ENCODE results near the gene FPGS. TPM values are rescaled to one million over a fixed set of nuclear protein-coding genes. Genes with fewer than 3 reads are reported as not detected.

Gene FPGS
- total and polyA plus RNA-seq, 8 donors, result 27.0 to 85.3 (median 38.9) TPM

DNA sequence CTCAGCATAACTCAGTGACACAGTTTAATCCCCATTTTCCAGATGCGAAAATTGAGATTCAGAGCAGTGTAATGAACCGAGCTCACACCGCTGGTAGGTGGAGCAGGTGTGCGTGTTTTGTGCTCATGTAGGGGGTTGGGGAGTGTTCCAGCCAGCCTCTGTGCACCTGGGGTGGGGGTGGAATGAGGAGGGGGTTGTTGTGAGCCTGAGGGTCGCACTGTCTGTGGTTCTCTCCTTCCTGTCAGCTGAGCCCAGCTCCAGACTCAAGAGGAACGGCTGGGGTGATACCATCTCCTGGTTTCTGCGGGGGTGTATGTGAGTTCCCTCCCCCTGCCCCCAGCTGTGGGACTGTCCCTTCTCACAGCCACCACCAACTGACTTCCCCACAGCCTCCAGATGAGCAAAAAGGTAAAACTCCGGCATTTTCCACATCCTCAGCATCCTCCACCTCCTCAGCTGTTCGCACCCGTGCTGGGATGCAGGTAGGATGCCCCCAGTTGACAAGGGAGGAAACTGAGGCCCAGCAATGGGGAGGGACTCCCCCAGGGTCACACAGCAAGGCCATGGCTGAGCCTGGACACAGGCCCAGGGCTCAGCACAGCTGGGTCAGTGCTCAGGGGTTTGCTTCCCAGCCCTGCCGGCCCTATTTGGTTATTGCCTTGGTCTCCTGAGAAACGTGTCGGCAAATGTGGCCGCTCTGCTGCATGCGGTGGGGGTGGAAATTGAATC, 26.3 kb upstream of the FPGS start:
- no peaks in the 10 kb centered on the region for H3K9me3 ChIP-seq
- TF ChIP-seq, protein P1, sequence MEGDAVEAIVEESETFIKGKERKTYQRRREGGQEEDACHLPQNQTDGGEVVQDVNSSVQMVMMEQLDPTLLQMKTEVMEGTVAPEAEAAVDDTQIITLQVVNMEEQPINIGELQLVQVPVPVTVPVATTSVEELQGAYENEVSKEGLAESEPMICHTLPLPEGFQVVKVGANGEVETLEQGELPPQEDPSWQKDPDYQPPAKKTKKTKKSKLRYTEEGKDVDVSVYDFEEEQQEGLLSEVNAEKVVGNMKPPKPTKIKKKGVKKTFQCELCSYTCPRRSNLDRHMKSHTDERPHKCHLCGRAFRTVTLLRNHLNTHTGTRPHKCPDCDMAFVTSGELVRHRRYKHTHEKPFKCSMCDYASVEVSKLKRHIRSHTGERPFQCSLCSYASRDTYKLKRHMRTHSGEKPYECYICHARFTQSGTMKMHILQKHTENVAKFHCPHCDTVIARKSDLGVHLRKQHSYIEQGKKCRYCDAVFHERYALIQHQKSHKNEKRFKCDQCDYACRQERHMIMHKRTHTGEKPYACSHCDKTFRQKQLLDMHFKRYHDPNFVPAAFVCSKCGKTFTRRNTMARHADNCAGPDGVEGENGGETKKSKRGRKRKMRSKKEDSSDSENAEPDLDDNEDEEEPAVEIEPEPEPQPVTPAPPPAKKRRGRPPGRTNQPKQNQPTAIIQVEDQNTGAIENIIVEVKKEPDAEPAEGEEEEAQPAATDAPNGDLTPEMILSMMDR (IDR thresholded peaks at IDR 0.05), result no peak
- no peak for FAIRE-seq
- 63 to 80% methylated on average over 14 to 15 of the region's 15 CpGs for WGBS, 2 donors
- peak overlapping the region in 1 of 4 donors; percentile 22 for H3K4me3 ChIP-seq
- H3K27me3 ChIP-seq, result no peaks in the 10 kb centered on the region
- no peaks in the 10 kb centered on the region for H3K36me3 ChIP-seq
- peak in 1 of 6 donors; percentile 43 for DNase-seq
- no peaks in the 10 kb centered on the region for H3K4me1 ChIP-seq
- H3K27ac ChIP-seq, result no peak overlapping the region
- intact Hi-C loops (cut with DNase I), result no loop called here
- ATAC-seq, result peak in 1 of 4 donors; percentile 12

DNA sequence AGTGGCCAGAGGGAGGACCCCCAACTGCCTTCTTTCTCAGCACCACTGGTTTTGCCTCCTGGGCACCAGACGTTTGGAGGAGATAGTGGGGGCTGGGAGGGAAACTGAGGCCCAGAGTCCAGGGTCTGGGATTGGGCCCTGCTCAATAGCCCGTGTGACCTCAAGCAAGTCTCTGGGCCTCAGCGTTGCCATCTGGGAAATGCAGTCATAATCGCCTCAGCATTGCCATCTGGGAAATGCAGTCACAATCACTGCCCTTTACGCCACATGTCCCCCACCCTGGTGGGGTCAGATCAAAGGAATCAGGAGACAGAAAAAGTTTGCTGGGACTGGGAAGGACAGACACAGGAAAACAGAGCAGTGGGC, 25.8 kb upstream of the FPGS start:
- TF ChIP-seq, protein P1 (IDR thresholded peaks at IDR 0.05), result no peak
- ATAC-seq (no peak), DNase-seq (peak in 1 of 6 donors; percentile 17), FAIRE-seq (no peak)
- Histone ChIP-seq H3K27ac (no peak overlapping the region), H3K36me3 (no peaks in the 10 kb centered on the region), H3K4me3 (peak overlapping the region in 1 of 4 donors; percentile 22), H3K9me3 (no peaks in the 10 kb centered on the region), H3K27me3 (no peaks in the 10 kb centered on the region), H3K4me1 (no peaks in the 10 kb centered on the region)
- intact Hi-C loops (cut with DNase I), result no loop called here
- WGBS, 2 donors, result 50 to 74% methylated on average over 5 of the region's 5 CpGs

DNA sequence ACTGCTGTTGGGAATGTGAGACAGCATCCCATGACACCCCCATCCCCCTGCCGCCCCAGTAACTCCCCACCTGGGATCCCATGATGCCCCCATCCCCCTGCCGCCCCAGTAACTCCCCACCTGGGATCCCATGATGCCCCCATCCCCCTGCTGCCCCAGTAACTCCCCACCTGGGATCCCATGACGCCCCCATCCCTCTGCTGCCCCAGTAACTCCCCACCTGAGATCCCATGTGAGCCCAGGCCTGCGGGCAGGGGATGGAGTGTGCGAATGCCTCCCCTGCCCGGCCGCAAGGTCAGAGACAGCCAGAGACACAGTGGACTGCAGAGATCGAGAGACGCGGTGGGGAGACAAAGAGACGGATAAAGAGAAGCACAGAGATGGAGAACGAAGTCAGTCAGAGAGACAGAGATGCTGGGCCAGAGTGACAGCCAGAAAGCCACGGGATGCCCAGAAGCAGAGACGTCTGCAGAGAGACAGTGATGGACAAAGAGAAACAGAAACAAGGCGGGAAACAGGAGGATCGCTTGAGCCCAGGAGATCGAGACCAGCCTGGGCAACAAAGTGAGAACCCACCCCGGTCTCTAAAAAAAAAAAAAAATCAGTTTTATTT, 25.2 kb upstream of the FPGS start:
- TF ChIP-seq, protein P1 (IDR thresholded peaks at IDR 0.05), result no peak
- no peaks in the 10 kb centered on the region for H3K4me1 ChIP-seq
- no peaks in the 10 kb centered on the region for H3K36me3 ChIP-seq
- no peak overlapping the region for H3K27ac ChIP-seq
- WGBS, 2 donors, result 76 to 82% methylated on average over 18 of the region's 18 CpGs
- peak overlapping the region in 1 of 4 donors; percentile 22 for H3K4me3 ChIP-seq
- intact Hi-C loops (cut with DNase I), result no loop called here
- ATAC-seq, result no peak
- DNase-seq, result peak in 1 of 6 donors; percentile 26
- no peak for FAIRE-seq
- no peaks in the 10 kb centered on the region for H3K27me3 ChIP-seq
- no peaks in the 10 kb centered on the region for H3K9me3 ChIP-seq

DNA sequence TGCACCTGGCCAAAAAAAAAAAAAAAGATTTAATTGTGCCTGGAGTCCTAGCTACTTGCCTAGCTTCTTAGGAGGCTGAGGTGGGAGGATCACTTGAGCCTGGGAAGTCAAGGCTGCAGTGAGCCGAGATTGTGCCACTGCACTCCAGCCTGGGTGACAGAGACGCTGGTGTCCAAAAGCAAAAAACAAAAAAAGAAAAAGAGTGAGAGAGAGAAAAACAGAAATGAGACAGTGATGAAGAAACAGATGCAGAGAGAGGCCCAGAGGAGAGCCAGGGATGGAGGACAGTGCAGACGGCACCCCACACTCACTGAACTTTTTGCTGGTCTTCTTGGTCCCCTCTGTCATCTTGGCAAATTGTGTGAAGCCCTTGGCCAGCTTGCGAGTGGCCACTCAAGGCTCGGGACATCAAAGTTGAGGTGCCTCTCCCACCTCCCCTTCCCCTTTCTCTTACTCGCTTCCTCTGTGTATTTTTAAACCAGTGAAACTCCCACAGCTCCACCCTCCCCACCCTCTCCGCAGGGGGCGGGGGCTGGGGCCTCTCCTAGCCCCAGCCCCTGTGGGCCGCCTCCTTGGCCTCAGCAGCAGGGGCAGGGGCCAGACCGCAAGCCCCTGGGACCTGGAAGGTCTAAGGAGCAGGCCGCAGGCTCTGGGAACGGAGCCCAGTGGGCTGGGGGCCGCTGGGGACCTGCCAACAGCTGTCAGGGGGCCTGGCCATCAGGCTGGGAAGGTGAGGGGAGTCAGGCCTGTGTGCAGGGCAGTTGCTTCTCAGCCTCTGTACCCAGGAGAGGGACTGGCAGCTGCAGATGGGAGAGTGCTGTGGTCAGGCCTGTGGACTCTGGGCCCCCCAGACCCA, 24.2 kb upstream of the FPGS start, which contains the start of gene SH2D3C:
TSS of gene SH2D3C (minus strand) at position 387 of the 856 bp plus-strand sequence. CDS start at position 348, 39 bp downstream.
- peak in 1 of 6 donors; percentile 60 for DNase-seq
- 73 to 82% methylated on average over 13 of the region's 13 CpGs for WGBS, 2 donors
- TF ChIP-seq, protein P1 (IDR thresholded peaks at IDR 0.05), result no peak
- no peaks in the 10 kb centered on the region for H3K36me3 ChIP-seq
- no peak for FAIRE-seq
- H3K4me1 ChIP-seq, result no peaks in the 10 kb centered on the region
- peak within 1 kb of the TSS in 2 of 4 donors; percentile 55 for H3K27ac ChIP-seq
- H3K4me3 ChIP-seq, result peak within 1 kb of the TSS in 1 of 4 donors; percentile 17
- peak in 3 of 4 donors; percentile 24 to 51 (median 34) for ATAC-seq
- no peaks in the 10 kb centered on the region for H3K9me3 ChIP-seq
- no peaks in the 10 kb centered on the region for H3K27me3 ChIP-seq
- intact Hi-C loops (cut with DNase I), result no loop called here
